Suprapubic skin (tissue), 4 donors: Measurements from ENCODE around the gene TTC24.

Experiments used
- EP300 ChIP-seq: sonication (generic); formaldehyde crosslinking; IDR thresholded peaks from one replicate; pipeline ENCODE4 v1.6.1; 2017; ENCODE audit warnings: antibody characterized with exemption
- POLR2AphosphoS5 ChIP-seq, 3 donors: sonication (generic); formaldehyde crosslinking; IDR thresholded peaks; one replicate each; pipeline ENCODE4 v1.6.1; 2017; ENCODE audit warnings: antibody characterized with exemption in 3 of 3
- TF ChIP-seq, protein P1 (sequence below), 2 donors: fragments of 200-600 bp in 1 of 2; fragments of 450-650 bp in 1 of 2; sonication (generic) in 1 of 2; IDR thresholded peaks; one replicate each; pipeline ENCODE4 v1.5.1; 2016 to 2019; ENCODE audit warnings: antibody characterized with exemption in 2 of 2, mild to moderate bottlenecking in 1 of 2, moderate library complexity in 1 of 2

DNA sequence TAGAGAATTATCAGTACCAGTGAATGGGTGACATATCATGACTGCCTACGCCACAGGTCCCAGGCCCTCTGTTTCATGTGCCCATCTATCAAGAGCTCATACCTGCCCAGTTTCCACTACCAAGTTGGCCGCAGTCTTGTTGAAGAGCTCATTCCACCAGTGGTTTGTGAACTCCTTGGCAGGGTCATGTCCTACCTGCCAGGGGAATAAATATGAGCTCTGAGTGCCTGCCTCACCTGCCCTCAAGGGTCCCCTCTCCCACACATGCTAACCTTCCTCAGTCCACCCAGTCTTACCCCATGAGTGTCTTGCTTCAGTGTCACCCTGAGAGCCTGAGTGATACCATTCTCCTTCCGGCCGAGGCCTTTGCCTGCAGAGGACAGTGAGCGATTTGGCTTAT lies 18.6 kb downstream of the TTC24 start:
- TF ChIP-seq, protein P1, sequence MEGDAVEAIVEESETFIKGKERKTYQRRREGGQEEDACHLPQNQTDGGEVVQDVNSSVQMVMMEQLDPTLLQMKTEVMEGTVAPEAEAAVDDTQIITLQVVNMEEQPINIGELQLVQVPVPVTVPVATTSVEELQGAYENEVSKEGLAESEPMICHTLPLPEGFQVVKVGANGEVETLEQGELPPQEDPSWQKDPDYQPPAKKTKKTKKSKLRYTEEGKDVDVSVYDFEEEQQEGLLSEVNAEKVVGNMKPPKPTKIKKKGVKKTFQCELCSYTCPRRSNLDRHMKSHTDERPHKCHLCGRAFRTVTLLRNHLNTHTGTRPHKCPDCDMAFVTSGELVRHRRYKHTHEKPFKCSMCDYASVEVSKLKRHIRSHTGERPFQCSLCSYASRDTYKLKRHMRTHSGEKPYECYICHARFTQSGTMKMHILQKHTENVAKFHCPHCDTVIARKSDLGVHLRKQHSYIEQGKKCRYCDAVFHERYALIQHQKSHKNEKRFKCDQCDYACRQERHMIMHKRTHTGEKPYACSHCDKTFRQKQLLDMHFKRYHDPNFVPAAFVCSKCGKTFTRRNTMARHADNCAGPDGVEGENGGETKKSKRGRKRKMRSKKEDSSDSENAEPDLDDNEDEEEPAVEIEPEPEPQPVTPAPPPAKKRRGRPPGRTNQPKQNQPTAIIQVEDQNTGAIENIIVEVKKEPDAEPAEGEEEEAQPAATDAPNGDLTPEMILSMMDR (IDR thresholded peaks at IDR 0.05): no peak
- no peak for TF ChIP-seq EP300
- no peak for TF ChIP-seq POLR2AphosphoS5 (IDR thresholded peaks at IDR 0.05)
